Right ventricle myocardium inferior (tissue), 1 donor: ENCODE data around the gene TBX5. TPM values are rescaled to one million over a fixed set of nuclear protein-coding genes. Genes with fewer than 3 reads are reported as not detected.
A peak's percentile ranks its signal among the peaks of the same experiment; 100 is the strongest.

Experiments
- ATAC-seq: fragments of 200-7000 bp; cut with Tn5 transposase; one replicate; pipeline ENCODE4 v1.9.1; 2020; ENCODE audit warnings: mild to moderate bottlenecking, moderate library complexity
- DNase-seq: peaks from one replicate; pipeline ENCODE4 v3.0.0; 2021; ENCODE audit errors: missing footprints
- intact Hi-C: fragments of 100-400 bp; cut with DNase I; formaldehyde crosslinking; loops from one replicate; pipeline ENCODE4 v1.11.0; 2022
- total RNA-seq: library from RNA; stranded (reverse); fragmentation: NEBNext Ultra II Directional; extraction: Animal tissue kit (Norgen Biotek cat#: 25700); gene quantifications from one replicate; pipeline ENCODE4 v1.2.1, GENCODE V29; 2021
- donor health status: DM: no; HTN: yes; CAD: no; lungs with severe emphysema.

TBX5 gene
- total RNA-seq, 1 donor from 2014 or later: 55.8 TPM

- ATAC-seq: no peak
- no peak for DNase-seq
- intact Hi-C loops: no loop called here
Measured at GRCh38 chr12:114347861-114348260, 58.1 kb downstream of the TBX5 start.

GRCh38 chr12:114344831-114345230, 61.1 kb downstream of the TBX5 start:
- intact Hi-C loops: no loop called here
- DNase-seq (no peak), ATAC-seq (no peak)

- DNase-seq (no peak), ATAC-seq (no peak)
- intact Hi-C loops: no loop called here
Measured at GRCh38 chr12:114344303-114344663, 61.7 kb downstream of the TBX5 start.

DNA sequence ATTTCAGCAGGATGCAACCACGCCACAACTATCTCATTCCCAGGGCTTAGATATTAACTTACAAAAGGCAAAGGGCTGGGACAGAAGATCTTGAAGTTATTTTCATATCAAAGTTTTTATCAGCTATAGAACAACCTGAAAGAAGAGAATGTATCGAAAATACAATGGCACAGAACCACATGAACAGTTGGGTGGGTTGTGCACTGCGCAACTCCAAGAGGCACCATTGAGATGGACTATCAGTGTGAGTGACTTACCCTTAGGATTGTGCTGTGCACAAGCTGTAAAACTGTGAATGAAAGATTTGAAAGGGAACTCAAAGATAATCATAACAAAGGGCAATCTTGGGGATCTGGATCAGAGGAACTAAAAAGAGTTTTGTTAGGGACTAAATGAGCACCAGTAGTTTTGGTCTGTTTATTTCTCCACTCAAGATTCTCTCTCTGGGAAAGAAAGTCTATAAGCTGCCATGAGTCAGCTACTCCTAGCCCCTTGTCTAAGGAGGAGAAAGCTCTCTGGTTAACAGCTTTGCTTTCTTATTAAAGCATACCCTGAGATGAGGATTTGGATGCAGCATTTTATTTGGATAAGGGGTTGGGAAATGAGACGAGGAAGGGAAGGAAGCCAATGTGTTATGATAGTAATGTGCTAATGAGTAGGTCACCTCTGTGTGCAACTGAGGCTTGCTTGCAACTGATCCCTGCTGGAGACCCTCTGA, 62.2 kb downstream of the TBX5 start:
- ATAC-seq: no peak
- no peak for DNase-seq
- intact Hi-C loops: no loop called here

- DNase-seq: no peak
- intact Hi-C loops: no loop called here
- no peak for ATAC-seq
Measured at GRCh38 chr12:114342656-114343055, 63.3 kb downstream of the TBX5 start.

- ATAC-seq (no peak), DNase-seq (no peak)
- intact Hi-C loops: no loop called here
Measured at GRCh38 chr12:114341635-114342034, 64.3 kb downstream of the TBX5 start.

DNA sequence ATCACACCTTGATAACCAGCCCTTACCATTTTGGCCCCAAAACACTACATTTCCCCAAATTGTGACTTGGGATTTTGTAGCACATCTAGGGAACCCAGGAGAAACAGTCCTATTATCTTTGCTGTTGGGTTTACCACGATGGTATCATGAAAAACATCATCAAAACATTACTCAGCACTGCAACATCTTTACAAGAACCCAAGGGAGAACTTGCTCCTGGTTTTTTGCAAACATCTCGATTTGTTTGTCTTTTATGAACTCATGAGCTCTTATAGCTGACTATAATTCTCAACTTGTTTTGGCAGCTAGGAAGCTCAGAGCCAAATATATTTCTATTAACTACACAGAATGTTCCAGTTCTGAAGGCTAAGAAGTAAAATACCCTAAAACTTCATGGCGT, 65.7 kb downstream of the TBX5 start:
- ATAC-seq (no peak), DNase-seq (no peak)
- intact Hi-C loops: no loop called here

DNA sequence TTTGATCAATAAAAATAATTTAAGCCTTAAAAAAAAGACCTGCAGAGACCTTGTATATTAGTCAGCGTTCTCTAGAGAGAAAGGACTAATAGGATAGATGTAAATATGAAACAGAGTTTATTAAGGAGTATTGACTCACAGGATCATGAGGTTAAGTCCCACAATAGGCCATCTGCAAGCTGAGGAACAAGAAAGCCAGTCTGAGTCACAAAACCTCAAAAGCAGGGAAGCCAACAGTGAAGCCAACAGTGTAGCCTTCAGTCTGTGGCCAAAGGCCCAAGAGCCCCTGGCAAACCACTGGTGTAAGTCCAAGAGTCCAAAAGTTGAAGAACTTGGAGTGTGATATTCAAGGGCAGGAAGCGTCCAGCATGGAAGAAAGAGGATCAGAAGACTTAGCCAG, 66.3 kb downstream of the TBX5 start:
- intact Hi-C loops: no loop called here
- no peak for ATAC-seq
- DNase-seq: no peak

GRCh38 chr12:114335607-114336006, 70.3 kb downstream of the TBX5 start:
- no peak for DNase-seq
- ATAC-seq: peak; percentile 39
- intact Hi-C loops: no loop called here

- intact Hi-C loops: no loop called here
- DNase-seq: no peak
- ATAC-seq: no peak
Measured at GRCh38 chr12:114334395-114334794, 71.5 kb downstream of the TBX5 start.

DNA sequence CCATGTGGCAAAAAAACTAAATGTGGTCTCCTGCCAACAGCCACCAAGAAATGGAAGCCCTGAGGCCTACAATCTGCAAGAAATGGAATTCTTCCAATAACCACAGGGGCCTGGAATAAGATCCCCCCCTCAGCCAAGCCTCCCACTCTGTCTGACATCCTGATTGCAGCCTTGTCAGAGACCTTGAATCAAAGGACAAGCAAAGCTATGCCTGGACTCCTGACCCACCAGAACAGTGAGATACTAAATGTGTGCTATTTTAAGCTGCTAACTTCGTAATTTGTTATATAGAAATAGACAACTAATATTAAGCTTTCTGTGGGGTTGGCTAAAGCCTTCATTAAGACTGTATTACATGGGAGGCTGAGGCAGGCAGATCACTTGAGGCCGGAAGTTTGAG, 77.7 kb downstream of the TBX5 start:
- ATAC-seq (peak; percentile 48), DNase-seq (no peak)
- intact Hi-C loops: no loop called here

GRCh38 chr12:114327765-114328164, 78.2 kb downstream of the TBX5 start:
- DNase-seq (no peak), ATAC-seq (no peak)
- intact Hi-C loops: no loop called here

DNA sequence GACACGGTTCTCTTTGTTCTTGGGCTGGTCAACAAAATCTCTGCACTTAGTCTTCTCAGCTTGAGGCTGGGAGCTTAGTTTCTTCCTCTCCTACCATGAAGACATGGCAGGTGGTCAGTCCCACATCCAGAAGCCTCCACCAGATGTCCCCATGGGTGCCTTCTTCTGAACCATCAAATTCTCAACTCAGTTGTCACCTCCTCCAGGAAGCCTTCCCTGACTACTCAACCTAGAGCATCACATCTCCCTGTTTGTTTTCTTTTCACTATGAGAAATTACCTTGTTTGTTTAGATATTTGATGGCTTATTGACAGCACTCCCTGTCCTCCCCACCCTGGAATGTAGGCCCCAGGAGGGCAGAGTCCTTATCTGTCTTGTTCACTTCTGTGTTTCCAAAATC, 84.4 kb downstream of the TBX5 start:
- DNase-seq (no peak), ATAC-seq (no peak)
- intact Hi-C loops: no loop called here

DNA sequence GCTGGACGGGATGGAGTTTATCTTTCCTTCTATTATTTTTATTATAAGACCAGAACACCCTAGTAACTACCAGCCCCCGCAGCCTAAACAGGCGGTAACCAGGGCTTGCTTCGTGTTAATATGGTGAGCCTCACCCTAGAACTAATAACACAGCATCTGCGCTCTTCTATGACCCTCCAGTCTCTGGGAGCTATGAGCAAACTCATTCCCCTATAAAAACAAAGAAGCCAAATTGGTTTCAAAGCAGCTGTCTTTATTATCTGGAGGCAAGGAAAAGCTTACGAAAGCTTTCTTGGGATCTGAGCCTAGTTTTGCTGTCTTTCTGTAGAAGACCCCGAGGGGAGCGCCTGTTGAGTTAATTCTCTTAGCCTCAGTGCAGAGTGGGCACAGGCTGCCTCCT, 85.0 kb downstream of the TBX5 start:
- intact Hi-C loops: no loop called here
- ATAC-seq (no peak), DNase-seq (no peak)

DNA sequence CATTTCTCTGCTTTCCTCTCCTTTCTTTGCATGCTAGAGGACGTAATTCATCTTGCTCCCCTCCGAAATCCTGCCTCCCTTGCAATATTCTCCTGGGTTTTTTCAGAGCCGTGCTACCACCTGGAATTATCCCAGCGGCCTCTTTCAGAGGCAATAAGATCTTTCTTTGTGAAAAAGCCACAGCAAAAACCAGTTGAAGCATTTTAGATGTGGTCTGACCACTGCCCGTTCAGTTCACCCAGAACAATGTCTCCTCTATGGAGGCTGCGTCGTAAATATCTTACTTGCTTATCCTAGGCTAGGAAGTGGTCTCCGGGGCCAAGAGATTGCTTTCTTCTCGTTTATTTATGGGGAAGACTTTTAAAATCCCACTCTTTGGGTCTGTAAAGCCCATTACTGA, 85.8 kb downstream of the TBX5 start:
- intact Hi-C loops: no loop called here
- DNase-seq (no peak), ATAC-seq (no peak)

- ATAC-seq (no peak), DNase-seq (no peak)
- intact Hi-C loops: no loop called here
Measured at GRCh38 chr12:114319422-114319821, 86.5 kb downstream of the TBX5 start.

DNA sequence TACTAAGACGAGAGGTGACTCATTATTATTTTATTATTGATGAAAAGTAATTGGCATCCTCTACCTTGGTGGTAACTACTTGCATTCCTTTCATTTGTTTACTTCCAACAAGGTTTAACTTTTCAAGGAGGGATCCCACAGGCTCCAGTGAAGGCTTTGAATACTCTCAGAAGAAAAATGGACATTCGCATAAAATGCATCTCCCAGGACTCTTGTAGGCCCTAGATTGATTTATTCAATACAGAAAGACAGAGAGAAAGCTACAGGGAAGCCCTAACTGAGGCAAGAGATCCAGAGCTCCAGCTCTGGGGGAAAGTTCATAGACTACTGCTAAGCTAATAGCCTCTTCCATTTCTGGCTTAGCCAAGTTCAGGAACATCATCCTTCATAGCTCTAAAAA, 87.0 kb downstream of the TBX5 start:
- intact Hi-C loops: no loop called here
- DNase-seq: no peak
- ATAC-seq: no peak

DNA sequence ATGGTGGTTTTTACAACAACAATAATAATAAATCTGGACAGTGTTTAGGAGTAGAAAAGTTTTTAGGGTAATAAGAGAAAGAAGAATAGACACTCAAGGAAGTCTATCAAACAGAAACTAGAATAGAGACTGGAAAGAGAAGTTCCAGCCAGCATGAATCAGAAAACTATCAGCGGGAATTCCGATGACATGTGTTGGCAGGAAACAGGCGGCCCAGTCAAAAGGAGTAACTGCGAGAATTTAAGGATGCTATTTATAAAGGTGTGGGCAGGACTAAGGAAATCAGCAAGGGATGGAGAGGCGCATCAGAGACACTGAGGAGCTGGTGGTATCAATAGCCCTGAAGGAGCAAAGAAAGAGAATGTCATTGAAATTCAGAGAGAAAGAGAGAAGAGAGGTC, 89.9 kb downstream of the TBX5 start:
- ATAC-seq (no peak), DNase-seq (no peak)
- intact Hi-C loops: no loop called here

- DNase-seq: no peak
- intact Hi-C loops: no loop called here
- peak; percentile 17 for ATAC-seq
Measured at GRCh38 chr12:114314974-114315720, 90.8 kb downstream of the TBX5 start.

DNA sequence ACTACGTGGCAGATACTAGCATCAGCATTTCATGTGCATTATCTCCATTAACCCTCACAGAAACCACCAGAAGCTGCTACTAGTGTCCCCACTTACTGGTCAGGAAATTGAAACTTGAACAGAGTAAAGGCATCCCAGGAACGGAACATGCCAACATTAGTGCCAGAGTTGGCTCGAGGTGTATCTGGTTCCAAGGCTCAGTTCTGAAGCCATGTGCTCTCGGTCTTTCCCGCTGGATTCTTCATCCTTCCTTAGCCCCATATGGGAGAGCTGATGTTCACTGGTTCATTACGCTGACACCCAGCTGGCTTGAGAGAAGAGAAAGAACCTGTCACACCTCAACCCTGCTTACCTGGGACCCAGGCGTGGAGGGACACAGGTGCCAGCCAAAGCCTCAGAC, 91.5 kb downstream of the TBX5 start:
- no peak for DNase-seq
- peak; percentile 32 for ATAC-seq
- intact Hi-C loops: no loop called here

DNA sequence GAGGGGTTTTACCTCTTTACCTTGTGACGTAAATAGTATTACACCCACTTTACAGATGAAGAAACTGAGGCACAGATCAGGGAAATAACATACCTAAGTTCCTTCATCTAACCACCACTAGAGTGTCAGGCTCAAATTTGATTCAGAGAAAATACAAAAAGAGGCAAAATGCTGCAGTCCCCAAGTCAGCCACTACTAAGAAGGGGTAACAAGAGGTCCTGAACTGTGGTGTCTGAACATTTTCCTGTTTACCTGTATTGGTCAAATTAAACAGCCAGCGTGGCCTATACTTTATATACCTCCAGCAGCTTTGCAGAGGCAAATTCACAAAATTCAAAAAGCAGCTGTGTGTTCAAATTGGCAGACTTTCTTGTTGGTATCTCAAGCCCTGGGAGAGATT, 92.0 kb downstream of the TBX5 start:
- ATAC-seq (no peak), DNase-seq (no peak)
- intact Hi-C loops: no loop called here
